ENCODE measurements around the gene SPC25.

DNA sequence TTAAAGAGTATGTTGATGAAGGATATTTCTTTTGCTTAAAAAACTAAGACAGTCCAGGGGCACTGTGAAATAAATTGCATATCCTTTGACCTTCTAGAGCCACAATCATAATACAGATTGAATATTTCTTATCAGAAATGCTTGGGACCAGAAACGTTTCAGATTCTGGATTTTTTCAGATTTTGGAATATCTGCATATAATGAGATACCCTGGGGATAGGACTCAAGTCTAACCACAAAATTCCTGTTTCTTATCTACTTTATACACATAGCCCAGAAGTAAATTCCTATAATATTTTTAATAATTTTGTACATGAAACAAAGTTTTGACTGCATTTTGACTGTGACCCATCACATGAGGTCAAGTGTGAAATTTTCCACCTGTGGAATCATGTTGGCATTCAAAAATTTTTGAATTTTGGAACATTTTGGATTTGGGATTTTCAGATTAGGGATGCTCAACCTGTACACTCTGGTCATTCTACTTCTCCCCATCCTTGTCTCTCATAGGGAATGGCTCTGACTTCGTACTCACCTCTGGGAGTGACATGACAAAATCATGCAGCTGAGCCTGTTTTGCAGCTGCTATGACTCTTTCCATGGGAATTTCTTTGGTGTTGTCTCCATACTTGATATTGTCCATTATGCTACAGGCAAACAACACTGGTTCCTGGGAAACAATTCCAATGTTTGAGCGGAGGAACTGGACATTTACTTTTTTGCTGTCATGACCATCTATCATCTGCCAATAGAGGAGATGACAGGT, 36.6 kb upstream of the SPC25 start:
- TF ChIP-seq RAD21 (IDR thresholded peaks at IDR 0.05) (no peak), JUND (IDR thresholded peaks at IDR 0.05) (no peak), FOXA1 (IDR thresholded peaks at IDR 0.05) (no peak)
- TF ChIP-seq, protein P1, sequence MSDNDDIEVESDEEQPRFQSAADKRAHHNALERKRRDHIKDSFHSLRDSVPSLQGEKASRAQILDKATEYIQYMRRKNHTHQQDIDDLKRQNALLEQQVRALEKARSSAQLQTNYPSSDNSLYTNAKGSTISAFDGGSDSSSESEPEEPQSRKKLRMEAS (IDR thresholded peaks at IDR 0.05) = no peak
- TF ChIP-seq, protein P2, sequence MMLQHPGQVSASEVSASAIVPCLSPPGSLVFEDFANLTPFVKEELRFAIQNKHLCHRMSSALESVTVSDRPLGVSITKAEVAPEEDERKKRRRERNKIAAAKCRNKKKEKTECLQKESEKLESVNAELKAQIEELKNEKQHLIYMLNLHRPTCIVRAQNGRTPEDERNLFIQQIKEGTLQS (IDR thresholded peaks at IDR 0.05) = no peak
- TF ChIP-seq, protein P3, sequence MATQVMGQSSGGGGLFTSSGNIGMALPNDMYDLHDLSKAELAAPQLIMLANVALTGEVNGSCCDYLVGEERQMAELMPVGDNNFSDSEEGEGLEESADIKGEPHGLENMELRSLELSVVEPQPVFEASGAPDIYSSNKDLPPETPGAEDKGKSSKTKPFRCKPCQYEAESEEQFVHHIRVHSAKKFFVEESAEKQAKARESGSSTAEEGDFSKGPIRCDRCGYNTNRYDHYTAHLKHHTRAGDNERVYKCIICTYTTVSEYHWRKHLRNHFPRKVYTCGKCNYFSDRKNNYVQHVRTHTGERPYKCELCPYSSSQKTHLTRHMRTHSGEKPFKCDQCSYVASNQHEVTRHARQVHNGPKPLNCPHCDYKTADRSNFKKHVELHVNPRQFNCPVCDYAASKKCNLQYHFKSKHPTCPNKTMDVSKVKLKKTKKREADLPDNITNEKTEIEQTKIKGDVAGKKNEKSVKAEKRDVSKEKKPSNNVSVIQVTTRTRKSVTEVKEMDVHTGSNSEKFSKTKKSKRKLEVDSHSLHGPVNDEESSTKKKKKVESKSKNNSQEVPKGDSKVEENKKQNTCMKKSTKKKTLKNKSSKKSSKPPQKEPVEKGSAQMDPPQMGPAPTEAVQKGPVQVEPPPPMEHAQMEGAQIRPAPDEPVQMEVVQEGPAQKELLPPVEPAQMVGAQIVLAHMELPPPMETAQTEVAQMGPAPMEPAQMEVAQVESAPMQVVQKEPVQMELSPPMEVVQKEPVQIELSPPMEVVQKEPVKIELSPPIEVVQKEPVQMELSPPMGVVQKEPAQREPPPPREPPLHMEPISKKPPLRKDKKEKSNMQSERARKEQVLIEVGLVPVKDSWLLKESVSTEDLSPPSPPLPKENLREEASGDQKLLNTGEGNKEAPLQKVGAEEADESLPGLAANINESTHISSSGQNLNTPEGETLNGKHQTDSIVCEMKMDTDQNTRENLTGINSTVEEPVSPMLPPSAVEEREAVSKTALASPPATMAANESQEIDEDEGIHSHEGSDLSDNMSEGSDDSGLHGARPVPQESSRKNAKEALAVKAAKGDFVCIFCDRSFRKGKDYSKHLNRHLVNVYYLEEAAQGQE (IDR thresholded peaks at IDR 0.05) = no peak
- TF ChIP-seq, protein P4, sequence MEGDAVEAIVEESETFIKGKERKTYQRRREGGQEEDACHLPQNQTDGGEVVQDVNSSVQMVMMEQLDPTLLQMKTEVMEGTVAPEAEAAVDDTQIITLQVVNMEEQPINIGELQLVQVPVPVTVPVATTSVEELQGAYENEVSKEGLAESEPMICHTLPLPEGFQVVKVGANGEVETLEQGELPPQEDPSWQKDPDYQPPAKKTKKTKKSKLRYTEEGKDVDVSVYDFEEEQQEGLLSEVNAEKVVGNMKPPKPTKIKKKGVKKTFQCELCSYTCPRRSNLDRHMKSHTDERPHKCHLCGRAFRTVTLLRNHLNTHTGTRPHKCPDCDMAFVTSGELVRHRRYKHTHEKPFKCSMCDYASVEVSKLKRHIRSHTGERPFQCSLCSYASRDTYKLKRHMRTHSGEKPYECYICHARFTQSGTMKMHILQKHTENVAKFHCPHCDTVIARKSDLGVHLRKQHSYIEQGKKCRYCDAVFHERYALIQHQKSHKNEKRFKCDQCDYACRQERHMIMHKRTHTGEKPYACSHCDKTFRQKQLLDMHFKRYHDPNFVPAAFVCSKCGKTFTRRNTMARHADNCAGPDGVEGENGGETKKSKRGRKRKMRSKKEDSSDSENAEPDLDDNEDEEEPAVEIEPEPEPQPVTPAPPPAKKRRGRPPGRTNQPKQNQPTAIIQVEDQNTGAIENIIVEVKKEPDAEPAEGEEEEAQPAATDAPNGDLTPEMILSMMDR (IDR thresholded peaks at IDR 0.05; ENCODE audit: low read depth, low read length, missing input control) = no peak
